ENCODE data around the gene ACACB. TPM values are rescaled to one million over a fixed set of nuclear protein-coding genes. Genes with fewer than 3 reads are reported as not detected.

Gene ACACB
- total RNA-seq, 1 experiment from 2014 or later: 20.0 TPM

GRCh38 chr12:109222496-109222895 lies 106.1 kb downstream of the ACACB start (continued):
- TF ChIP-seq MYBL2 (CRISPR knock-in tag; IDR thresholded peaks at IDR 0.05) (no peak), AFF4 (CRISPR knock-in tag; IDR thresholded peaks at IDR 0.05; ENCODE audit: borderline replicate concordance) (no peak), TP53 (CRISPR knock-in tag; IDR thresholded peaks at IDR 0.05) (no peak), ESRRA (CRISPR knock-in tag; IDR thresholded peaks at IDR 0.05; ENCODE audit: borderline replicate concordance) (no peak)

GRCh38 chr12:109223211-109223610 lies 106.8 kb downstream of the ACACB start:
- H3K9me3 Mint-ChIP-seq: no peaks in the 10 kb centered on the region
- POLR2A ChIA-PET: no interaction called here
- H3K4me1 Mint-ChIP-seq: no peaks in the 10 kb centered on the region
- TF ChIP-seq JUN (CRISPR knock-in tag; IDR thresholded peaks at IDR 0.05) (no peak), GTF2I (CRISPR knock-in tag; conservative IDR thresholded peaks at IDR 0.05) (no peak), NR2C2 (CRISPR knock-in tag; IDR thresholded peaks at IDR 0.05) (no peak), RELA (CRISPR knock-in tag; IDR thresholded peaks at IDR 0.05; ENCODE audit: borderline replicate concordance) (no peak), NFE2L1 (CRISPR knock-in tag; IDR thresholded peaks at IDR 0.05) (no peak), USF2 (CRISPR knock-in tag; IDR thresholded peaks at IDR 0.05) (no peak), OVOL2 (CRISPR knock-in tag; IDR thresholded peaks at IDR 0.05; ENCODE audit: borderline replicate concordance) (no peak), ZNF425 (CRISPR knock-in tag; conservative IDR thresholded peaks at IDR 0.05) (no peak), ZBTB43 (CRISPR knock-in tag; IDR thresholded peaks at IDR 0.05) (no peak), E2F5 (CRISPR knock-in tag; IDR thresholded peaks at IDR 0.05) (no peak), TCF7 (CRISPR knock-in tag; IDR thresholded peaks at IDR 0.05; ENCODE audit: low read depth) (no peak), JAZF1 (CRISPR knock-in tag; IDR thresholded peaks at IDR 0.05) (no peak), FOXP1 (CRISPR knock-in tag; IDR thresholded peaks at IDR 0.05; ENCODE audit: borderline replicate concordance) (no peak), NR1H2 (CRISPR knock-in tag; IDR thresholded peaks at IDR 0.05) (no peak), CTCF (IDR thresholded peaks at IDR 0.05) (no peak), NFYB (CRISPR knock-in tag; conservative IDR thresholded peaks at IDR 0.05; ENCODE audit: low read depth) (no peak), NFATC4 (CRISPR knock-in tag; IDR thresholded peaks at IDR 0.05) (no peak), ERG (CRISPR knock-in tag; IDR thresholded peaks at IDR 0.05) (no peak), E2F4 (CRISPR knock-in tag; IDR thresholded peaks at IDR 0.05; ENCODE audit: borderline replicate concordance, low read depth) (no peak), ZNF232 (CRISPR knock-in tag; IDR thresholded peaks at IDR 0.05) (no peak)
- ATAC-seq (no peak), DNase-seq (ENCODE audit: low spot score) (no peak)
- H3K27ac Mint-ChIP-seq: no peak overlapping the region
- CTCF ChIA-PET: interaction anchor here (1.3 kb wide), 1 partner anchor 41 kb away, joined by 5 read pairs; no protein-coding TSS in a partner anchor
- peaks cover 8% of the 10 kb centered on the region for H3K36me3 Mint-ChIP-seq
- no peaks in the 10 kb centered on the region for H3K27me3 Mint-ChIP-seq (ENCODE audit: low read depth)
- no peak overlapping the region for H3K4me3 Mint-ChIP-seq
